H1 (cell line): ENCODE measurements around the gene IRAG1. TPM values are rescaled to one million over a fixed set of nuclear protein-coding genes. Genes with fewer than 3 reads are reported as not detected.

ENCODE experiments used
- CTCF ChIA-PET: fragments of 300-600 bp; sonication (Branson Sonifier 250); formaldehyde crosslinking; loops from one replicate; lab custom pipeline; 2021; ENCODE audit not compliant: partially characterized antibody; lab: Charles Lee
- POLR2A ChIA-PET: fragments of 300-600 bp; sonication (Branson Sonifier 250); formaldehyde crosslinking; loops from one replicate; lab custom pipeline; 2021; ENCODE audit warnings: inconsistent platforms; ENCODE audit not compliant: partially characterized antibody; lab: Charles Lee
- DNase-seq, 2 experiments: peaks; one replicate each; pipeline versions ENCODE4 v3.0.0 to v3.0.0-alpha.2; 2010 to 2022; ENCODE audit warnings: low spot score in 2 of 2, low read depth in 1 of 2, mixed read lengths in 1 of 2
- FAIRE-seq: peaks from 2 replicates; lab custom pipeline; 2011; peaks lifted over from hg19 to GRCh38; lab: Jason Lieb, UNC
- H2AFZ ChIP-seq: 2 replicates; pipeline ENCODE4 v1.8.1; 2012; ENCODE audit warnings: low read length, inconsistent platforms
- H2AK5ac ChIP-seq: 2 replicates; pipeline ENCODE4 v1.6.1; 2013; ENCODE audit warnings: low read depth, low read length
- H2BK120ac ChIP-seq: replicated peaks from 2 replicates; pipeline ENCODE3; 2013; ENCODE audit warnings: low read depth, low read length, inconsistent platforms
- H2BK12ac ChIP-seq: 2 replicates; pipeline ENCODE4 v1.6.1; 2013; ENCODE audit warnings: low read depth, low read length
- H2BK15ac ChIP-seq: 2 replicates; pipeline ENCODE4 v1.6.1; 2013; ENCODE audit warnings: low read length
- H2BK20ac ChIP-seq: 2 replicates; pipeline ENCODE4 v1.6.1; 2013; ENCODE audit warnings: low read length
- H2BK5ac ChIP-seq: 2 replicates; pipeline ENCODE4 v1.6.1; 2013; ENCODE audit warnings: low read depth, low read length
- H3K14ac ChIP-seq: 2 replicates; pipeline ENCODE4 v1.6.1; 2013; ENCODE audit warnings: inconsistent platforms; ENCODE audit not compliant: insufficient read length
- H3K18ac ChIP-seq: 2 replicates; pipeline ENCODE4 v1.6.1; 2013; ENCODE audit warnings: low read length; ENCODE audit errors: extremely low read depth
- H3K23ac ChIP-seq: 2 replicates; pipeline ENCODE4 v1.6.1; 2013; ENCODE audit warnings: inconsistent platforms; ENCODE audit not compliant: insufficient read length
- H3K23me2 ChIP-seq: 2 replicates; pipeline ENCODE4 v1.6.1; 2013; ENCODE audit warnings: low read depth, low read length
- H3K27ac ChIP-seq: 2 replicates; pipeline ENCODE4 v1.6.1; 2011; ENCODE audit warnings: low read depth, low read length, inconsistent platforms
- H3K27me3 ChIP-seq, 4 experiments: replicated peaks in 1 of 4; 1 replicate in 1 of 4; 2 replicates in 3 of 4; pipeline versions ENCODE4 v1.6.1 to v1.8.1; 2011 to 2013; ENCODE audit warnings: low read length in 3 of 4, mild to moderate bottlenecking in 3 of 4, inconsistent platforms in 2 of 4, mixed read lengths in 2 of 4, moderate library complexity in 1 of 4; ENCODE audit not compliant: control insufficient read depth in 3 of 4, insufficient read depth in 3 of 4; ENCODE audit errors: extremely low read depth in 1 of 4
- H3K36me3 ChIP-seq, 4 experiments: 2 replicates each; pipeline versions ENCODE4 v1.6.1 to v1.8.1; 2011 to 2013; ENCODE audit warnings: mild to moderate bottlenecking in 4 of 4, low read length in 3 of 4, moderate library complexity in 2 of 4, control low read depth in 1 of 4, inconsistent platforms in 1 of 4; ENCODE audit not compliant: insufficient read depth in 4 of 4, control insufficient read depth in 2 of 4
- H3K4ac ChIP-seq: replicated peaks from 2 replicates; pipeline ENCODE3; 2013; ENCODE audit warnings: low read length, low read depth, mixed read lengths, inconsistent platforms; ENCODE audit not compliant: insufficient read length
- H3K4me1 ChIP-seq, 4 experiments: replicated peaks in 1 of 4; 1 replicate in 1 of 4; 2 replicates in 3 of 4; pipeline versions ENCODE4 v1.6.1 to v1.8.1; 2011 to 2013; ENCODE audit warnings: low read length in 3 of 4, inconsistent platforms in 2 of 4, mixed read lengths in 1 of 4; ENCODE audit not compliant: insufficient read depth in 4 of 4, control insufficient read depth in 3 of 4
- H3K4me2 ChIP-seq, 2 experiments: 2 replicates each; pipeline versions ENCODE4 v1.6.1 to v1.8.1; 2011 to 2013; ENCODE audit warnings: low read depth in 2 of 2, low read length in 2 of 2, control low read depth in 1 of 2, inconsistent platforms in 1 of 2, mild to moderate bottlenecking in 1 of 2; ENCODE audit not compliant: insufficient read depth in 1 of 2
- H3K4me3 ChIP-seq, 4 experiments: fragments of 200-600, 300-600 bp in 1 of 4; sonication (generic), shearing (Covaris generic), sonication (Bioruptor Twin) in 1 of 4; 2 replicates each; pipeline versions ENCODE4 v1.5.1 to v1.8.1; 2011 to 2016; ENCODE audit warnings: low read length in 4 of 4, low read depth in 3 of 4, control low read depth in 2 of 4, inconsistent platforms in 2 of 4, mild to moderate bottlenecking in 2 of 4, mixed read lengths in 1 of 4, moderate library complexity in 1 of 4; ENCODE audit not compliant: insufficient read depth in 2 of 4; ENCODE audit errors: extremely low read depth in 1 of 4
- H3K56ac ChIP-seq: replicated peaks from 2 replicates; pipeline ENCODE3; 2013; ENCODE audit warnings: low read depth, mild to moderate bottlenecking, mixed read lengths, low read length, inconsistent platforms; ENCODE audit not compliant: insufficient read length
- H3K79me1 ChIP-seq: 2 replicates; pipeline ENCODE4 v1.6.1; 2013; ENCODE audit warnings: low read depth, low read length, control low read depth
- H3K79me2 ChIP-seq, 2 experiments: 2 replicates each; pipeline versions ENCODE4 v1.6.1 to v1.8.1; 2012 to 2013; ENCODE audit warnings: low read length in 2 of 2, mild to moderate bottlenecking in 2 of 2, inconsistent platforms in 1 of 2; ENCODE audit not compliant: insufficient read depth in 2 of 2, control insufficient read depth in 1 of 2
- H3K9ac ChIP-seq, 4 experiments: replicated peaks in 1 of 4; 1 replicate in 1 of 4; 2 replicates in 3 of 4; pipeline versions ENCODE4 v1.6.1 to v1.8.1; 2011 to 2013; ENCODE audit warnings: low read depth in 3 of 4, low read length in 3 of 4, control low read depth in 2 of 4, mild to moderate bottlenecking in 2 of 4, moderate library complexity in 2 of 4, inconsistent platforms in 1 of 4; ENCODE audit errors: extremely low read depth in 1 of 4
- H3K9me3 ChIP-seq, 2 experiments: 2 replicates each; pipeline versions ENCODE4 v1.6.1 to v1.8.1; 2012 to 2013; ENCODE audit warnings: mild to moderate bottlenecking in 2 of 2, moderate library complexity in 2 of 2, control low read depth in 1 of 2, inconsistent platforms in 1 of 2, low read depth in 1 of 2, low read length in 1 of 2, mixed read lengths in 1 of 2; ENCODE audit not compliant: insufficient read depth in 2 of 2
- H4K20me1 ChIP-seq, 2 experiments: replicated peaks in 1 of 2; 2 replicates each; pipeline versions ENCODE3 to v1.8.1; 2011 to 2013; ENCODE audit warnings: inconsistent platforms in 2 of 2, low read length in 2 of 2, mild to moderate bottlenecking in 1 of 2; ENCODE audit not compliant: insufficient read depth in 2 of 2, control insufficient read depth in 1 of 2
- H4K5ac ChIP-seq: 2 replicates; pipeline ENCODE4 v1.6.1; 2013; ENCODE audit warnings: low read length, low read depth, mixed read lengths, inconsistent platforms; ENCODE audit not compliant: insufficient read length
- H4K8ac ChIP-seq: 2 replicates; pipeline ENCODE4 v1.8.0; 2013; ENCODE audit warnings: mild to moderate bottlenecking, moderate library complexity, low read length, inconsistent platforms; ENCODE audit not compliant: insufficient read depth; ENCODE audit errors: extremely low read depth
- H4K91ac ChIP-seq: replicated peaks from 2 replicates; pipeline ENCODE3; 2013; ENCODE audit warnings: low read length, mixed read lengths, inconsistent platforms; ENCODE audit not compliant: insufficient read length
- CHD1 ChIP-seq: IDR thresholded peaks from 2 replicates; pipeline ENCODE4 v1.6.1; 2012; ENCODE audit warnings: low read depth, low read length, improper control_type of control experiment
- FOSL1 ChIP-seq: IDR thresholded peaks from 2 replicates; pipeline ENCODE4 v1.6.1; 2011; ENCODE audit warnings: mild to moderate bottlenecking, low read depth, low read length, moderate library complexity; ENCODE audit not compliant: insufficient read depth
- KDM5A ChIP-seq: fragments of 200-600 bp; IDR thresholded peaks from 2 replicates; pipeline ENCODE4 v1.7.1; 2012; ENCODE audit warnings: mild to moderate bottlenecking, low read length, inconsistent platforms, mixed read lengths
- RXRA ChIP-seq: IDR thresholded peaks from 2 replicates; pipeline ENCODE4 v1.6.1; 2011; ENCODE audit warnings: low read depth, mild to moderate bottlenecking, low read length, moderate library complexity; ENCODE audit not compliant: insufficient read depth
- SP1 ChIP-seq: IDR thresholded peaks from 2 replicates; pipeline ENCODE4 v1.6.1; 2011; ENCODE audit warnings: low read depth, low read length
- TAF7 ChIP-seq: optimal IDR thresholded peaks from 2 replicates; pipeline ENCODE3; 2011; ENCODE audit warnings: low read depth, mild to moderate bottlenecking, inconsistent platforms, low read length, moderate library complexity, borderline replicate concordance
- WGBS, 2 experiments: shearing (Covaris generic) in 1 of 2; methylation state at CpG; one replicate each; pipeline versions ENCODE4 v1.1.6 to v1.1.7; 2013 to 2015; ENCODE audit warnings: low lambda C conversion rate in 2 of 2, mixed read lengths in 2 of 2, inconsistent platforms in 1 of 2, low coverage in 1 of 2, missing lambda C conversion rate in 1 of 2; ENCODE audit not compliant: insufficient replicate concordance in 2 of 2, insufficient coverage in 1 of 2, insufficient read length in 1 of 2; ENCODE audit errors: extremely low coverage in 1 of 2, missing lambda C conversion rate in 1 of 2; 5-methylcytosine and 5-hydroxymethylcytosine counted together
- polyA plus RNA-seq, 7 experiments: library from polyadenylated mRNA; depleted of rRNA in 3 of 7; stranded (reverse) in 5 of 7; unstranded in 2 of 7; fragments of >200 nt in 5 of 7; fragments of 200-250 nt in 2 of 7; gene quantifications; 1 replicate in 5 of 7; 2 replicates in 1 of 7; 4 replicates in 1 of 7; pipeline versions ENCODE4 v1.2.1 to v1.2.3, GENCODE V29; 2011 to 2013; ENCODE audit warnings: missing spikeins in 2 of 7, mixed read lengths in 2 of 7
- total RNA-seq: library from RNA; stranded (reverse); fragmentation: NEBNext Ultra II Directional; extraction: Animal tissue kit (Norgen Biotek cat#: 25700); gene quantifications from 2 replicates; pipeline ENCODE4 v1.2.1, GENCODE V29; 2021
- TF ChIP-seq, protein P1 (sequence below): IDR thresholded peaks from 2 replicates; pipeline ENCODE4 v1.6.1; 2011; ENCODE audit warnings: low read depth, mild to moderate bottlenecking, low read length; ENCODE audit not compliant: insufficient read depth

IRAG1 gene
- total and polyA plus RNA-seq, 2 of the 8 experiments (the other 6 are each of a cell fraction or from before 2014, with no cell fraction given) = 1.8 to 2.7 TPM

DNA sequence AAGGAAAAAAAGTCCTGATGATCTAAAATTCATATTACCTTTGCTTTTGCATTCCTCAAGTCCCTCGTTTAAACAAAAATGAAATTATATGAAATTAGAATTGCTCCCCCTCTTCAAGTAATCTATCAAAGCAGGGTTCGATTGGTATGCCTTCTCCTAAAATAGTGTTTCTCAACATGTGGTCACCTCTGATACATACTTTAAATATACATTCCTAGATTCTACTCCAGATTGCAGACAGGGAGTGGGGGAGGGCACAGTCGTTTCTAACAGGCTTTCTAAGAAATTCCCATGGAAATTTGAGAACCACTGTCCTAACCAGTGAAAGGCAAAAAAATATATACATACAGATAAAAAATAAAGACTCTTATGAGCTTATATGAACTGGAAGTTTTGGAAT lies 22.6 kb upstream of the IRAG1 start:
- no peaks in the 10 kb centered on the region for H3K27me3 ChIP-seq
- no peaks in the 10 kb centered on the region for H3K9me3 ChIP-seq
- no peak overlapping the region for H3K14ac ChIP-seq
- no peak overlapping the region for H2BK5ac ChIP-seq
- no peak overlapping the region for H3K27ac ChIP-seq
- POLR2A ChIA-PET = interaction anchor here (0.9 kb wide), 1 partner anchor 20 kb away, joined by 3 read pairs; no protein-coding TSS in a partner anchor
- no peak overlapping the region for H3K18ac ChIP-seq
- CTCF ChIA-PET = interaction anchor here (1.6 to 3.4 kb wide), 3 partner anchors 12 to 91 kb away, joined by 6 to 13 read pairs (median 11); no protein-coding TSS in a partner anchor
- H2BK120ac ChIP-seq = no peak overlapping the region
- no peaks in the 10 kb centered on the region for H3K4me1 ChIP-seq
- TF ChIP-seq RXRA = no peak
- no peak for TF ChIP-seq TAF7
- TF ChIP-seq SP1 = no peak
- TF ChIP-seq CHD1 = no peak
- TF ChIP-seq, protein P1, sequence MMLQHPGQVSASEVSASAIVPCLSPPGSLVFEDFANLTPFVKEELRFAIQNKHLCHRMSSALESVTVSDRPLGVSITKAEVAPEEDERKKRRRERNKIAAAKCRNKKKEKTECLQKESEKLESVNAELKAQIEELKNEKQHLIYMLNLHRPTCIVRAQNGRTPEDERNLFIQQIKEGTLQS = no peak
- no peak for TF ChIP-seq FOSL1
- TF ChIP-seq KDM5A = no peak
- H3K79me1 ChIP-seq = no peaks in the 10 kb centered on the region
- H3K4me2 ChIP-seq = no peak overlapping the region
- H2AK5ac ChIP-seq = no peak overlapping the region
- no peak overlapping the region for H3K23ac ChIP-seq
- H3K4ac ChIP-seq = no peak overlapping the region
- FAIRE-seq (no peak), DNase-seq (no peak)
- H3K23me2 ChIP-seq = no peaks in the 10 kb centered on the region
- no peak overlapping the region for H2BK20ac ChIP-seq
- H4K8ac ChIP-seq = no peak overlapping the region
- H3K56ac ChIP-seq = no peak overlapping the region
- H2AFZ ChIP-seq = no peak overlapping the region
- H3K79me2 ChIP-seq = no peaks in the 10 kb centered on the region
- no peak overlapping the region for H3K9ac ChIP-seq
- 78% methylated on average over 3 of the region's 3 CpGs; no CpG with 5 or more reads in 1 of the 2 experiments for WGBS, 2 experiments
- H2BK15ac ChIP-seq = no peak overlapping the region
- H4K91ac ChIP-seq = no peak overlapping the region
- no peaks in the 10 kb centered on the region for H3K36me3 ChIP-seq
- no peak overlapping the region for H2BK12ac ChIP-seq
- no peaks in the 10 kb centered on the region for H4K20me1 ChIP-seq
- H3K4me3 ChIP-seq = no peak overlapping the region
- no peak overlapping the region for H4K5ac ChIP-seq
